SU-DHL-6 (cell line): ENCODE data around the gene LINGO3.

ENCODE experiments used
- H2AFZ ChIP-seq: fragments of 200-600 bp; sonication (generic); 2 replicates; pipeline ENCODE4 v1.6.1; 2014; ENCODE audit warnings: low read depth, mild to moderate bottlenecking, moderate library complexity, mixed read lengths, antibody characterized with exemption, low read length; ENCODE audit not compliant: severe bottlenecking
- H3F3A ChIP-seq: fragments of 200-600 bp; shearing (Covaris generic); 2 replicates; pipeline ENCODE4 v1.6.0; 2016; ENCODE audit warnings: antibody characterized with exemption, mild to moderate bottlenecking; ENCODE audit not compliant: insufficient read depth
- H3K27ac ChIP-seq: fragments of 200-600 bp; sonication (generic); 2 replicates; pipeline ENCODE4 v1.5.1; 2016; ENCODE audit warnings: low read depth, mild to moderate bottlenecking, low read length, moderate library complexity, mixed read lengths
- H3K27me3 ChIP-seq: fragments of 200-600 bp; sonication (generic), shearing (Covaris generic); 2 replicates; pipeline ENCODE4 v1.6.0; 2014; ENCODE audit warnings: mild to moderate bottlenecking, low read length
- H3K36me3 ChIP-seq: fragments of 200-600 bp; sonication (generic); 2 replicates; pipeline ENCODE4 v1.6.1; 2014; ENCODE audit warnings: mild to moderate bottlenecking, low read length, mixed read lengths
- H3K4me2 ChIP-seq: fragments of 300-600, 200-600 bp; shearing (Covaris generic), sonication (generic); 2 replicates; pipeline ENCODE4 v1.6.0; 2014; ENCODE audit warnings: low read length, low read depth, mild to moderate bottlenecking; ENCODE audit not compliant: poor library complexity, severe bottlenecking
- H3K4me3 ChIP-seq: fragments of 200-600 bp; sonication (generic); 2 replicates; pipeline ENCODE4 v1.5.1; 2014; ENCODE audit warnings: antibody characterized with exemption, low read length, mild to moderate bottlenecking, mixed read lengths; ENCODE audit not compliant: insufficient read depth, poor library complexity, severe bottlenecking
- H3K79me2 ChIP-seq: fragments of 200-600 bp; sonication (generic); 2 replicates; pipeline ENCODE4 v1.6.1; 2014; ENCODE audit warnings: mild to moderate bottlenecking, low read length, moderate library complexity; ENCODE audit not compliant: insufficient read depth
- H3K9ac ChIP-seq: fragments of 200-600 bp; sonication (generic); 2 replicates; pipeline ENCODE4 v1.7.0; 2014; ENCODE audit warnings: mild to moderate bottlenecking, low read length
- H3K9me2 ChIP-seq: fragments of 200-600 bp; sonication (generic); replicated peaks from 2 replicates; pipeline ENCODE4 v1.6.1; 2014; ENCODE audit warnings: low read length; ENCODE audit not compliant: insufficient read depth
- H3K9me3 ChIP-seq: fragments of 200-600 bp; sonication (generic); 2 replicates; pipeline ENCODE4 v1.6.1; 2014; ENCODE audit warnings: low read length, mixed read lengths; ENCODE audit not compliant: insufficient read depth
- H4K20me1 ChIP-seq: fragments of 200-600 bp; sonication (generic); 2 replicates; pipeline ENCODE4 v1.6.1; 2014; ENCODE audit warnings: low read depth, mild to moderate bottlenecking, antibody characterized with exemption, low read length, moderate library complexity, mixed read lengths
- CTCF ChIP-seq: fragments of 200-600 bp; sonication (generic); IDR thresholded peaks from one replicate; pipeline ENCODE4 v1.5.1; 2017; ENCODE audit warnings: antibody characterized with exemption, mild to moderate bottlenecking, low read length, moderate library complexity; ENCODE audit not compliant: insufficient read depth, poor library complexity, severe bottlenecking
- EZH2phosphoT487 ChIP-seq: fragments of 200-600 bp; sonication (generic), shearing (Covaris generic); conservative IDR thresholded peaks from 2 replicates; pipeline ENCODE4 v1.6.1; 2018; ENCODE audit warnings: mild to moderate bottlenecking, antibody characterized with exemption, low read length, moderate library complexity, mixed read lengths

LINGO3 gene

GRCh38 chr19:2303211-2303798, 4.6 kb downstream of the LINGO3 start:
- no peaks in the 10 kb centered on the region for H4K20me1 ChIP-seq
- H3K36me3 ChIP-seq = no peaks in the 10 kb centered on the region
- H3K4me3 ChIP-seq = no peak overlapping the region
- TF ChIP-seq CTCF (no peak), EZH2phosphoT487 (no peak)
- H3K27ac ChIP-seq = no peak overlapping the region
- no peak overlapping the region for H2AFZ ChIP-seq
- H3F3A ChIP-seq = no peaks in the 10 kb centered on the region
- no peaks in the 10 kb centered on the region for H3K9me3 ChIP-seq
- H3K9ac ChIP-seq = no peak overlapping the region
- H3K79me2 ChIP-seq = no peaks in the 10 kb centered on the region
- no peak overlapping the region for H3K4me2 ChIP-seq
- no peaks in the 10 kb centered on the region for H3K9me2 ChIP-seq
- no peaks in the 10 kb centered on the region for H3K27me3 ChIP-seq

DNA sequence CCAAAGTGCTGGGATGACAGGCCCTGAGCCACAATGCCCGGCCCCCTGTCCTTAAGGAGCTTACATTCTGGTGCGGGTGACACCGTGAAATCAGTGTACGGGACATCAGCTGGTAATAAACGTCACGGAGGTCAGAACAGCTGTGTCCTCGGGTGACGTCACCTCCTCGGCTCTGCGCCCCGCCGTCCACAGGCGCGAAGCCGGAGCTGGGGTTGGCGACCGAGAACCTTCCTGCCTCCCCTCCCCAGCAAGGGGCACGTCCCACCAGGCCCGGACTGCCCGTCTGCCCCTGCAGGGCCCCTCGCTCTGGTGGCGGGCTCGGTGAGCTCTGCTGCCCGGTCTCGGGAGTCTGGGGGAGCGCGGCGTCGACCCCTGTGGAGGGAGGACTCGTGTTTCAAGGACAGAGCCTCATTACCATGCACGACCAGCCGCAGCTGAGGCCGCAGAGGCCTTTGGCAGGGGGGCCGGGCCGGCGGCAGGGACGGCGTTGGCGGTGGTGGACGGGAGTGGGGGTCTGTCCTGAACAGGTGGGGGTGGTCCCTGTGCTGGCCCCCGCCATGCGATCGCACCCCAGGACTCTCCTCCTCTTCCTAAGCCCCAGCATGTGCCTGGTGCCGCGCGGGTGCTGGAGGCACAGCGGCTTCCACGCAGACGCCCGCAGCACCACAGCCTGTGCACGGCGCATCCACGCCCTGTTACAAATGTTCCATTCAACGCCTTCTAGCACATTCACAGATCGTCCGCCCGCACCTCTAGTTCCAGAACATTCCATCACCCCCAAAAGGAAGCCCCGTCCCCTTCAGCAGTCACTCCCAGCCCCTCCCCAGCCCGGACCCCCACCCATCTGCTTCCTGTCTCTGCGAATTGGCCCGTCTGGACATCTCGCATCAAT, 5.4 kb downstream of the LINGO3 start:
- TF ChIP-seq CTCF (no peak), EZH2phosphoT487 (0 out of 2 replicates have a peak, but pooled peaks have one; percentile 64)
- H2AFZ ChIP-seq = no peak overlapping the region
- no peaks in the 10 kb centered on the region for H3K9me3 ChIP-seq
- no peaks in the 10 kb centered on the region for H3K27me3 ChIP-seq
- H3K27ac ChIP-seq = no peak overlapping the region
- no peak overlapping the region for H3K9ac ChIP-seq
- no peaks in the 10 kb centered on the region for H3K9me2 ChIP-seq
- H3K4me3 ChIP-seq = no peak overlapping the region
- no peak overlapping the region for H3K4me2 ChIP-seq
- no peaks in the 10 kb centered on the region for H3K79me2 ChIP-seq
- H4K20me1 ChIP-seq = no peaks in the 10 kb centered on the region
- no peaks in the 10 kb centered on the region for H3K36me3 ChIP-seq
- H3F3A ChIP-seq = no peaks in the 10 kb centered on the region

DNA sequence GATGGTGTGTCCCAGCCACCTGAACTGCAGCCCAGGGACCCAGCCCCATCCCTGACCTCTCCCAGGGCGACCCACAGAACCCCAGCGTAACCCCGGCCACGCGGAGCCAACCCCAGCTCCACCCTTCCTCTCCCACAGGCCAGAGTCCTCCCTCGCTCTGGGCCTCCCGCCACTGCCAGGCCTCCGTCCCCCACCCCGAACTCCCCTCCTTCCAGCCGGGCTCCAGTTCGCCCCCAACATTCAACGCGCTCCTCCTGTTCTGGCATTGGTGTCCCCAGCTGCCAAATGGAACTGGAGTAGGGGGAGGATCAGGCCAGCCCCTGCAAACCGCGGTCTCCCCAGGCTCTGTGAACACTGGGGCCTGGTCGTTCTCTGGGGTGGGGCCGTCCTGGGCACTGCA, 7.4 kb downstream of the LINGO3 start:
- no peaks in the 10 kb centered on the region for H3K9me3 ChIP-seq
- no peaks in the 10 kb centered on the region for H4K20me1 ChIP-seq
- no peak overlapping the region for H2AFZ ChIP-seq
- no peaks in the 10 kb centered on the region for H3F3A ChIP-seq
- no peaks in the 10 kb centered on the region for H3K27me3 ChIP-seq
- H3K79me2 ChIP-seq = no peaks in the 10 kb centered on the region
- TF ChIP-seq CTCF (no peak), EZH2phosphoT487 (no peak)
- no peaks in the 10 kb centered on the region for H3K36me3 ChIP-seq
- no peak overlapping the region for H3K4me2 ChIP-seq
- H3K4me3 ChIP-seq = no peak overlapping the region
- no peak overlapping the region for H3K9ac ChIP-seq
- H3K27ac ChIP-seq = no peak overlapping the region
- no peaks in the 10 kb centered on the region for H3K9me2 ChIP-seq
